ENCODE measurements around the gene RANBP10.

RANBP10 gene

GRCh38 chr16:67731753-67732095 lies 74.6 kb downstream of the RANBP10 start:
- no peak for TF ChIP-seq Cebpa-rat (IDR thresholded peaks at IDR 0.05)
- no peak overlapping the region for H3K27ac ChIP-seq

GRCh38 chr16:67731071-67731752 lies 75.1 kb downstream of the RANBP10 start:
- Histone ChIP-seq H3K27me3 (no peaks in the 10 kb centered on the region), H3K4me2 (no peak overlapping the region), H3K9ac (no peak overlapping the region), H4K20me1 (peaks cover 0 to 39% (median 0%) of the 10 kb centered on the region in 11 experiments; a peak in 6 of 22 replicates), H3K27ac (no peak overlapping the region), H3K4me3 (no peak overlapping the region), H3K9me3 (replicated peaks in 1 of 11) (no peaks in the 10 kb centered on the region), H3K36me3 (peaks cover 75 to 98% (median 94%) of the 10 kb centered on the region in 11 experiments), H3K4me1 (peaks cover 0 to 8% (median 6%) of the 10 kb centered on the region in 10 experiments; a peak in 14 of 20 replicates)
- TF ChIP-seq Cebpa-rat (IDR thresholded peaks at IDR 0.05): no peak

More at GRCh38 chr16:67731753-67732095, 74.6 kb downstream of the RANBP10 start:
- peaks cover 70 to 98% (median 94%) of the 10 kb centered on the region in 11 experiments for H3K36me3 ChIP-seq
- H3K4me2 ChIP-seq: no peak overlapping the region
- H4K20me1 ChIP-seq: peaks cover 0 to 44% (median 0%) of the 10 kb centered on the region in 11 experiments; a peak in 7 of 22 replicates
- H3K9me3 ChIP-seq (replicated peaks in 1 of 11): no peaks in the 10 kb centered on the region
- H3K9ac ChIP-seq: no peak overlapping the region
- H3K4me1 ChIP-seq: peaks cover 0 to 3% (median under 1%) of the 10 kb centered on the region in 10 experiments; a peak in 11 of 20 replicates
- H3K27me3 ChIP-seq: no peaks in the 10 kb centered on the region
- H3K4me3 ChIP-seq: no peak overlapping the region

GRCh38 chr16:67730326-67730725 lies 76.0 kb downstream of the RANBP10 start:
- H3K9ac ChIP-seq: no peak overlapping the region
- TF ChIP-seq Cebpa-rat (IDR thresholded peaks at IDR 0.05): no peak
- H3K4me3 ChIP-seq: no peak overlapping the region
- peaks cover 0 to 37% (median 0%) of the 10 kb centered on the region in 11 experiments; a peak in 6 of 22 replicates for H4K20me1 ChIP-seq
- H3K27ac ChIP-seq: no peak overlapping the region
- H3K36me3 ChIP-seq: peaks cover 73 to 99% (median 95%) of the 10 kb centered on the region in 11 experiments
- H3K4me2 ChIP-seq: no peak overlapping the region
- H3K4me1 ChIP-seq: peaks cover 0 to 10% (median 9%) of the 10 kb centered on the region in 10 experiments; a peak in 14 of 20 replicates
- H3K27me3 ChIP-seq: no peaks in the 10 kb centered on the region
- no peaks in the 10 kb centered on the region for H3K9me3 ChIP-seq (replicated peaks in 1 of 11)

- no peak overlapping the region for H3K4me3 ChIP-seq
- H3K27me3 ChIP-seq: no peaks in the 10 kb centered on the region
- peaks cover 0 to 10% (median 9%) of the 10 kb centered on the region in 10 experiments; a peak in 14 of 20 replicates for H3K4me1 ChIP-seq
- H3K9ac ChIP-seq: no peak overlapping the region
- no peak overlapping the region for H3K4me2 ChIP-seq
- peaks cover 0 to 31% (median 0%) of the 10 kb centered on the region in 11 experiments; a peak in 6 of 22 replicates for H4K20me1 ChIP-seq
- no peak for TF ChIP-seq Cebpa-rat (IDR thresholded peaks at IDR 0.05)
- H3K9me3 ChIP-seq (replicated peaks in 1 of 11): no peaks in the 10 kb centered on the region
- no peak overlapping the region for H3K27ac ChIP-seq
- H3K36me3 ChIP-seq: peaks cover 72 to 99% (median 95%) of the 10 kb centered on the region in 11 experiments
Measured at GRCh38 chr16:67729636-67730248, 76.6 kb downstream of the RANBP10 start.

GRCh38 chr16:67727521-67728485 lies 78.6 kb downstream of the RANBP10 start:
- no peak overlapping the region for H3K4me2 ChIP-seq
- peaks cover 81 to 99% (median 96%) of the 10 kb centered on the region in 11 experiments for H3K36me3 ChIP-seq
- H3K4me3 ChIP-seq: no peak overlapping the region
- H3K9me3 ChIP-seq (replicated peaks in 1 of 11): no peaks in the 10 kb centered on the region
- TF ChIP-seq Cebpa-rat (IDR thresholded peaks at IDR 0.05): no peak
- H3K9ac ChIP-seq: no peak overlapping the region
- peaks cover 0 to 26% (median 0%) of the 10 kb centered on the region in 11 experiments; a peak in 6 of 22 replicates for H4K20me1 ChIP-seq
- H3K27ac ChIP-seq: no peak overlapping the region
- peaks cover 0 to 22% (median 21%) of the 10 kb centered on the region in 10 experiments; a peak in 14 of 20 replicates for H3K4me1 ChIP-seq
- no peaks in the 10 kb centered on the region for H3K27me3 ChIP-seq

- Histone ChIP-seq H4K20me1 (peaks cover 0 to 19% (median 0%) of the 10 kb centered on the region in 11 experiments; a peak in 6 of 22 replicates), H3K4me3 (no peak overlapping the region), H3K36me3 (peaks cover 69 to 89% (median 83%) of the 10 kb centered on the region in 11 experiments), H3K27me3 (no peaks in the 10 kb centered on the region), H3K27ac (0 out of 22 replicates have a peak overlapping the region, but pooled peaks of 1 of the 11 experiments have one; percentile 31), H3K9me3 (replicated peaks in 1 of 11) (no peaks in the 10 kb centered on the region), H3K9ac (peak overlapping the region in 2 of 11 experiments; percentile 28 to 31; a peak in 2 of 22 replicates), H3K4me2 (peak overlapping the region in 7 of 11 experiments; percentile 20 to 54 (median 40); a peak in 11 of 22 replicates), H3K4me1 (peaks cover 0 to 25% (median 21%) of the 10 kb centered on the region in 10 experiments; a peak in 15 of 20 replicates)
- TF ChIP-seq Cebpa-rat (IDR thresholded peaks at IDR 0.05): no peak
Measured at GRCh38 chr16:67726106-67727034, 80.0 kb downstream of the RANBP10 start.

GRCh38 chr16:67723911-67724305 lies 82.5 kb downstream of the RANBP10 start:
- TF ChIP-seq Cebpa-rat (IDR thresholded peaks at IDR 0.05): no peak
- H3K9me3 ChIP-seq (replicated peaks in 1 of 11): no peaks in the 10 kb centered on the region
- H3K27me3 ChIP-seq: no peaks in the 10 kb centered on the region
- H3K27ac ChIP-seq: no peak overlapping the region
- H3K36me3 ChIP-seq: peaks cover 45 to 64% (median 58%) of the 10 kb centered on the region in 11 experiments
- H3K4me2 ChIP-seq: peak overlapping the region in 5 of 11 experiments; percentile 13 to 52 (median 32); a peak in 6 of 22 replicates
- no peak overlapping the region for H3K9ac ChIP-seq
- no peak overlapping the region for H3K4me3 ChIP-seq
- peaks cover 15 to 38% (median 33%) of the 10 kb centered on the region in 10 experiments for H3K4me1 ChIP-seq
- peaks cover 0 to 13% (median 0%) of the 10 kb centered on the region in 11 experiments; a peak in 4 of 22 replicates for H4K20me1 ChIP-seq
